HCT116 (cell line): ENCODE data around the gene DMRTC1.
"Not testable (repeated sequence)": the region's sequence is repeated elsewhere in the genome, so short reads cannot be mapped to it uniquely, and the experiment has no call there.

Experiments used
- ATF3 ChIP-seq: IDR thresholded peaks from 2 replicates; pipeline ENCODE4 v1.6.1; 2012
- CTCF ChIP-seq, 3 experiments: fragments of 200-600 bp in 1 of 3; sonication (generic) in 1 of 3; IDR thresholded peaks in 2 of 3; conservative IDR thresholded peaks in 1 of 3; 2 replicates each; pipeline ENCODE4 v1.5.1; 2012 to 2017; ENCODE audit warnings: low read depth in 2 of 3, low read length in 2 of 3, antibody characterized with exemption in 1 of 3, borderline replicate concordance in 1 of 3, control low read depth in 1 of 3, mild to moderate bottlenecking in 1 of 3, mixed read lengths in 1 of 3, mixed run types in 1 of 3, moderate library complexity in 1 of 3; ENCODE audit not compliant: insufficient read depth in 1 of 3
- ELF1 ChIP-seq: IDR thresholded peaks from 2 replicates; pipeline ENCODE4 v1.6.1; 2012; ENCODE audit warnings: low read depth, borderline replicate concordance

DNA sequence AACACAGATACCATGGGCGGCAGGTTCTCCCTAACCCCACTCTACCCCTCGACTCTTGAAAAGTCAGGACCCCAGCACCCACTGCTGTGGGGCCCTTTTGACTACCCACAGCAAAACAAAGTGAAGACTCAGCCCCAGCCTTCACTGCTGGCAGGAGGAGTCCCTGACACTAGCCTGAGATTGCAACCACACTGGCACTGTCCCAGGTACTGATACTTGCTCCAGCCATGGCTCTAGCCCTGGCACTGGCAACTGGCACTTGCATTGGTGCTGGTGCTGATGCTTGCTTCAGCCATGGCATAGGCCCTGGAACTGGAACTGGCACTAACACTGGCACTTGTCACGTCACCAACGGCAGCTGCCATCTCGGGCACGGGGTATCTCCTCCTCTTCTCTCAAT, 1.4 kb downstream of the DMRTC1 start:
- not testable (repeated sequence) for TF ChIP-seq CTCF (IDR thresholded peaks at IDR 0.05 in 2 of 3, conservative IDR thresholded peaks at IDR 0.05 in 1 of 3; ENCODE audit: borderline replicate concordance in 1 of 3, insufficient read depth in 1 of 3, low read depth in 2 of 3, low read length in 2 of 3); ELF1; ATF3
